ENCODE data around the gene CCDC71.

Gene CCDC71

GRCh38 chr3:49132073-49132436, 34.1 kb downstream of the CCDC71 start:
- no peak for TF ChIP-seq CTCF (IDR thresholded peaks at IDR 0.05; ENCODE audit: low read depth, low read length)
- no peak for DNase-seq (ENCODE audit: extremely low read depth, low read depth)

GRCh38 chr3:49131576-49131975, 34.6 kb downstream of the CCDC71 start:
- no peak for TF ChIP-seq CTCF (IDR thresholded peaks at IDR 0.05; ENCODE audit: low read depth, low read length)
- no peak for DNase-seq (ENCODE audit: extremely low read depth, low read depth)

GRCh38 chr3:49131040-49131439, 35.1 kb downstream of the CCDC71 start:
- no peak for TF ChIP-seq CTCF (IDR thresholded peaks at IDR 0.05; ENCODE audit: low read depth, low read length)

GRCh38 chr3:49124991-49125670, 41.0 kb downstream of the CCDC71 start:
- DNase-seq (ENCODE audit: extremely low read depth, low read depth), result no peak
- TF ChIP-seq CTCF (IDR thresholded peaks at IDR 0.05; ENCODE audit: low read depth, low read length), result no peak

More at GRCh38 chr3:49131040-49131439, 35.1 kb downstream of the CCDC71 start:
- no peak for DNase-seq (ENCODE audit: extremely low read depth, low read depth)

- DNase-seq (ENCODE audit: extremely low read depth, low read depth), result no peak
- TF ChIP-seq CTCF (IDR thresholded peaks at IDR 0.05; ENCODE audit: low read depth, low read length), result no peak
Measured at GRCh38 chr3:49124203-49124602, 41.9 kb downstream of the CCDC71 start.

GRCh38 chr3:49123687-49124086, 42.4 kb downstream of the CCDC71 start:
- DNase-seq (ENCODE audit: extremely low read depth, low read depth), result no peak
- TF ChIP-seq CTCF (IDR thresholded peaks at IDR 0.05; ENCODE audit: low read depth, low read length), result no peak

GRCh38 chr3:49122886-49123545, 43.1 kb downstream of the CCDC71 start:
- DNase-seq (ENCODE audit: extremely low read depth, low read depth), result no peak
- no peak for TF ChIP-seq CTCF (IDR thresholded peaks at IDR 0.05; ENCODE audit: low read depth, low read length)

All from AG09319 (cell line).